MM.1S (cell line): ENCODE data around the gene SEMA4A.

ENCODE experiments used
- DNase-seq: peaks from one replicate; pipeline ENCODE4 v3.0.0-alpha.2; 2015
- H2AFZ ChIP-seq: fragments of 300-600 bp; sonication (generic); 2 replicates; pipeline ENCODE4 v1.6.0; 2016; ENCODE audit warnings: antibody characterized with exemption, low read length
- H3F3A ChIP-seq: fragments of 300-600 bp; sonication (generic); 2 replicates; pipeline ENCODE4 v1.6.1; 2016; ENCODE audit warnings: mild to moderate bottlenecking, antibody characterized with exemption, low read length, moderate library complexity, mixed read lengths; ENCODE audit not compliant: insufficient read depth
- H3K27ac ChIP-seq: fragments of 300-600 bp; sonication (generic); 2 replicates; pipeline ENCODE4 v1.5.1; 2016; ENCODE audit warnings: mild to moderate bottlenecking, low read length
- H3K27me3 ChIP-seq: fragments of 300-600 bp; sonication (generic); replicated peaks from 2 replicates; pipeline ENCODE4 v1.6.0; 2016; ENCODE audit warnings: low read length; ENCODE audit not compliant: insufficient read depth
- H3K36me3 ChIP-seq: fragments of 300-600 bp; sonication (generic); replicated peaks from 2 replicates; pipeline ENCODE4 v1.6.1; 2016; ENCODE audit warnings: mild to moderate bottlenecking, low read length, mixed read lengths; ENCODE audit not compliant: insufficient read depth
- H3K4me1 ChIP-seq: fragments of 300-600 bp; sonication (generic); 2 replicates; pipeline ENCODE4 v1.6.1; 2016; ENCODE audit warnings: low read length, mixed read lengths
- H3K4me2 ChIP-seq: fragments of 300-600 bp; sonication (generic); 2 replicates; pipeline ENCODE4 v1.6.0; 2016; ENCODE audit warnings: low read depth, low read length
- H3K4me3 ChIP-seq: fragments of 300-600 bp; sonication (generic); 2 replicates; pipeline ENCODE4 v1.5.1; 2016; ENCODE audit warnings: low read length, mixed read lengths
- H3K79me2 ChIP-seq: fragments of 300-600 bp; sonication (generic); 2 replicates; pipeline ENCODE4 v1.6.1; 2016; ENCODE audit warnings: mixed run types, low read length, mixed read lengths
- H3K9ac ChIP-seq: fragments of 300-600 bp; sonication (generic); 2 replicates; pipeline ENCODE4 v1.6.1; 2016; ENCODE audit warnings: low read length, mixed read lengths
- H3K9me2 ChIP-seq: fragments of 300-600 bp; sonication (generic); replicated peaks from 2 replicates; pipeline ENCODE4 v1.6.1; 2016; ENCODE audit warnings: mild to moderate bottlenecking, low read length, mixed read lengths; ENCODE audit not compliant: insufficient read depth
- H3K9me3 ChIP-seq: fragments of 300-600 bp; sonication (generic); replicated peaks from 2 replicates; pipeline ENCODE4 v1.6.1; 2016; ENCODE audit warnings: mild to moderate bottlenecking, low read length, mixed read lengths; ENCODE audit not compliant: insufficient read depth
- H4K20me1 ChIP-seq: fragments of 300-600 bp; sonication (generic); 2 replicates; pipeline ENCODE4 v1.6.1; 2016; ENCODE audit warnings: mild to moderate bottlenecking, low read length, moderate library complexity, mixed read lengths; ENCODE audit not compliant: insufficient read depth
- EZH2 ChIP-seq: fragments of 300-600 bp; sonication (generic); optimal IDR thresholded peaks from 2 replicates; pipeline ENCODE3; 2017; ENCODE audit warnings: low read depth, mild to moderate bottlenecking, antibody characterized with exemption, low read length, mixed read lengths
- EZH2phosphoT487 ChIP-seq: fragments of 300-600 bp; sonication (generic); IDR thresholded peaks from 2 replicates; pipeline ENCODE4 v1.6.1; 2018; ENCODE audit warnings: antibody characterized with exemption, low read length
- TF ChIP-seq, protein P1 (sequence below): fragments of 300-600 bp; sonication (generic); IDR thresholded peaks from 2 replicates; pipeline ENCODE4 v1.5.1; 2016; ENCODE audit warnings: antibody characterized with exemption, low read length, mixed read lengths

SEMA4A gene

DNA sequence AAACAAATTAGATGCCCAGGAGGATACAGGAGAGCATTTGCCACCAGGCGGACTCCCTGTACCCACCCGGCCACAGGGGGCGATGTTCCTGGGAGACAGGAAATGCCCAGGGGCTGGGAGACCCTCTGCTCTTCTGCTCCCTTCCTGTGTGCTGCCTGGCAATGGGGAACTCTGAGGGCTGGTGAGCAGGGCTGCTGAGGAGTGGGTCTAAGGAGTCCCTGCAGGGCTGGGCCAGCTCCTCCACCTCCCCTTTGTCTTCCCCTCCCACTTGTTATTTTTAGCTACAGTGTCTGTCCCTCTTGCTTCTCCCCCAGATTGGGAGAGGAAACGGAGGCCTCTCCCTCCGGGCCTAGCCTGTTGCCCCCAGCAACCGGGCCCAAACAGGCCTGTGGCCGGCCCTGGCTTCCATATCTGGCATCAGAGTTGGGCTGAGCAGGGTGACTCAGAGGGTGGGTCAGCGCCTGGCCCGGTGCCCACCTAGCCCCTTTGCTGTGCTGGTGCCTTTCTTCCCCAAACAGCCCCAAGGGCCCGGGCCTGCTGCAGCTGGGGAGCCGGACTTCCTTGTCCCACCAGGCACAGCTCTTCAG, 27.2 kb upstream of the SEMA4A start:
- H3K4me3 ChIP-seq: no peak overlapping the region
- H3K79me2 ChIP-seq: no peaks in the 10 kb centered on the region
- H2AFZ ChIP-seq: no peak overlapping the region
- no peaks in the 10 kb centered on the region for H3K36me3 ChIP-seq
- peak overlapping the region; percentile 43; the same call in 1 of the 2 replicates for H3K27ac ChIP-seq
- H4K20me1 ChIP-seq: no peaks in the 10 kb centered on the region
- H3K9me3 ChIP-seq: no peaks in the 10 kb centered on the region
- peaks cover 8% of the 10 kb centered on the region; the same call in 1 of the 2 replicates for H3F3A ChIP-seq
- peaks cover 42% of the 10 kb centered on the region for H3K4me1 ChIP-seq
- H3K9ac ChIP-seq: peak overlapping the region; percentile 9; the same call in 1 of the 2 replicates
- no peak for DNase-seq
- H3K9me2 ChIP-seq: no peaks in the 10 kb centered on the region
- no peaks in the 10 kb centered on the region for H3K27me3 ChIP-seq
- no peak overlapping the region for H3K4me2 ChIP-seq
- no peak for TF ChIP-seq EZH2
- TF ChIP-seq, protein P1, sequence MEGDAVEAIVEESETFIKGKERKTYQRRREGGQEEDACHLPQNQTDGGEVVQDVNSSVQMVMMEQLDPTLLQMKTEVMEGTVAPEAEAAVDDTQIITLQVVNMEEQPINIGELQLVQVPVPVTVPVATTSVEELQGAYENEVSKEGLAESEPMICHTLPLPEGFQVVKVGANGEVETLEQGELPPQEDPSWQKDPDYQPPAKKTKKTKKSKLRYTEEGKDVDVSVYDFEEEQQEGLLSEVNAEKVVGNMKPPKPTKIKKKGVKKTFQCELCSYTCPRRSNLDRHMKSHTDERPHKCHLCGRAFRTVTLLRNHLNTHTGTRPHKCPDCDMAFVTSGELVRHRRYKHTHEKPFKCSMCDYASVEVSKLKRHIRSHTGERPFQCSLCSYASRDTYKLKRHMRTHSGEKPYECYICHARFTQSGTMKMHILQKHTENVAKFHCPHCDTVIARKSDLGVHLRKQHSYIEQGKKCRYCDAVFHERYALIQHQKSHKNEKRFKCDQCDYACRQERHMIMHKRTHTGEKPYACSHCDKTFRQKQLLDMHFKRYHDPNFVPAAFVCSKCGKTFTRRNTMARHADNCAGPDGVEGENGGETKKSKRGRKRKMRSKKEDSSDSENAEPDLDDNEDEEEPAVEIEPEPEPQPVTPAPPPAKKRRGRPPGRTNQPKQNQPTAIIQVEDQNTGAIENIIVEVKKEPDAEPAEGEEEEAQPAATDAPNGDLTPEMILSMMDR: peak; percentile 28

DNA sequence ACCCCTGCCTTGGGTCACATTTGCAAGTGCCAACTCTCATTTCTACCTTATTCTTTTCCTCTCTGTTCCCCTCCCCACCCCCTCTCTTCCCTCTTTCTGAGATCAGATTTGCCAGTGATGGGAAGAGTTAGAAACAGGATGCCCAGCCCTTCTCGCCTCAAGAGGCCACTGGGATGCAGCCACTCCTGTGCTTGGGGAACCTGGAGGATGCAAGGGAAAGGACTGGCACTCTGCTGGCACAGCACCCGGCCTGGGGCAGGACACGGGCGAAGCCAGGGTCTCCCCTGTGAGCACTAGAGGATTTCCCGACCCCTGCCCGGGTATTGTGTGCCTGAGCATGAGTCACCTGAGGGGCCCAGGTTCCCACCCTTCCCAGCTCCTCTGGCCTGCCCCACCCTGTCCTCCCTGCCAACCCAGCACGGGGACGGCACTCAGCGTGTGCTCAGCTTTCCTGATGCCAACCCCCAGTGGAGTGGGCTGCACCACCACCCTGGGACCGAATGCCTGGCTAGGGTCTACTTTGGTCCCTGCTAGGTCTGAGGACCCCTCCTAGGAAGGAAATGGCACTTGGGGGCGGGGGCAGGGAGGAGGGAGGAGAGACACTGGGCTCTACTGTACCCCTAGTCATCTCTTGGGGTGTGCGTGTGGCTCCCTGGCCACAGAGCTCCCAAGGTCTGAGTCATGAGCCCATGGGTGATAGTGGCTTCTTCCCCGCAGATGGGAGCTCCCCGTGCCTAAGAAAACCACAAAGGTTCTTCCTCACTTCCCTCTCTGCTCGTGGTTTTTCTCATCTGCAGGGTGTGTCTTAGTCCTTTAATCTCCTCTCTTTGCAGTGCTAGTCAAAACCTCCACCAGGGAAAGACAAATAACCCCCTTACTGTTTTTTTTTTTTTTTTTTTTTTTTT, 26.5 kb upstream of the SEMA4A start:
- Histone ChIP-seq H3F3A (peaks cover 8% of the 10 kb centered on the region; the same call in 1 of the 2 replicates), H3K9me2 (no peaks in the 10 kb centered on the region), H3K9me3 (no peaks in the 10 kb centered on the region), H3K79me2 (no peaks in the 10 kb centered on the region), H4K20me1 (no peaks in the 10 kb centered on the region), H3K27ac (peak overlapping the region; percentile 43; the same call in 1 of the 2 replicates), H3K36me3 (no peaks in the 10 kb centered on the region), H3K4me1 (peaks cover 40% of the 10 kb centered on the region), H3K9ac (peak overlapping the region; percentile 9; the same call in 1 of the 2 replicates), H2AFZ (no peak overlapping the region), H3K27me3 (no peaks in the 10 kb centered on the region), H3K4me2 (peak overlapping the region; percentile 22; the same call in 1 of the 2 replicates), H3K4me3 (no peak overlapping the region)
- TF ChIP-seq, protein P1: no peak
- TF ChIP-seq EZH2 (no peak), EZH2phosphoT487 (no peak)
- peak; percentile 84 for DNase-seq

DNA sequence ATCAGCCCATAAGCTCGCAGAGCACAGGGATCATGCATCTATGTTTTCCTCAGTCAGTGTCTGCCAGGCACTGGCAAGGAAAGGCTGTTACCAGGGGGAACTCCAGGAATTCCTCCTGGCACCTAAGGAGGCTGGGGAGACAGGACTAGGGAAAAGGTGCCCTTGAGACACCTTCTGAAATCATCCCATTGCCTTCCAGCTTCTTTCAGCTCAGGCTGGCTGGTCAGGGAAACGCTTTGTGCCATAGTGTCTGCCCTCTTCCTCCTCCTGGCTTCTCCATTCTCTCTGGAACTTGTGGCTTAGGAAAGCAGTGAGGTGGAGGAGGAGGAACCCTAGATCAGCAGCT, 25.1 kb upstream of the SEMA4A start:
- H3K36me3 ChIP-seq: no peaks in the 10 kb centered on the region

More for the DNA sequence above, 25.1 kb upstream of the SEMA4A start:
- H3F3A ChIP-seq: peaks cover 8% of the 10 kb centered on the region; the same call in 1 of the 2 replicates
- DNase-seq: no peak
- no peaks in the 10 kb centered on the region for H3K27me3 ChIP-seq
- H3K9me3 ChIP-seq: no peaks in the 10 kb centered on the region
- no peak for TF ChIP-seq EZH2phosphoT487
- TF ChIP-seq EZH2: no peak
- TF ChIP-seq, protein P1: no peak
- no peaks in the 10 kb centered on the region for H3K9me2 ChIP-seq
- no peaks in the 10 kb centered on the region for H4K20me1 ChIP-seq
- H3K79me2 ChIP-seq: no peaks in the 10 kb centered on the region
- no peak overlapping the region for H2AFZ ChIP-seq
- no peak overlapping the region for H3K4me3 ChIP-seq
- H3K9ac ChIP-seq: no peak overlapping the region
- no peak overlapping the region for H3K4me2 ChIP-seq
- H3K27ac ChIP-seq: no peak overlapping the region
- peaks cover 34% of the 10 kb centered on the region for H3K4me1 ChIP-seq
